Measurements from ENCODE around the gene SHLD2.
"Not testable (repeated sequence)": the region's sequence is repeated elsewhere in the genome, so short reads cannot be mapped to it uniquely, and the experiment has no call there.

SHLD2 gene

DNA sequence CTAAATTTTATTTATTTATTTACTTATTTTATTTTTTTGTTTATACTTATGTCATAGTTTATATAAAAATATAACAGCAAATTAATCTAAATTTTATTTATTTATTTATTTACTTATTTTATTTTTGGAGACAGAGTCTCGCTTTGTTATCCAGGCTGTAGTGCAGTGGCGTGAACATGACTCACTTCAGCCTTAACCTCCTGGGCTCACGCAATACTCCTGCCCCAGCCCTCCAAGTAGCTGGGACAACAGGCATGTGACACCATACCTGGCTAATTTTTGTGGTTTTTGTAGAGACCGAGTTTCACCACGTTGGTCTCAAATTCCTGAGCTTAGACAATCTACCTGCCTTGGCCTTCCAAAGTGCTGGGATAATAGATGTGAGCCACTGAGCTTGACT, 115.3 kb downstream of the SHLD2 start:
- not testable (repeated sequence) for H3K4me3 ChIP-seq (replicated peaks; ENCODE audit: low read depth, low read length); DNase-seq (ENCODE audit: extremely low read depth, low read depth)

DNA sequence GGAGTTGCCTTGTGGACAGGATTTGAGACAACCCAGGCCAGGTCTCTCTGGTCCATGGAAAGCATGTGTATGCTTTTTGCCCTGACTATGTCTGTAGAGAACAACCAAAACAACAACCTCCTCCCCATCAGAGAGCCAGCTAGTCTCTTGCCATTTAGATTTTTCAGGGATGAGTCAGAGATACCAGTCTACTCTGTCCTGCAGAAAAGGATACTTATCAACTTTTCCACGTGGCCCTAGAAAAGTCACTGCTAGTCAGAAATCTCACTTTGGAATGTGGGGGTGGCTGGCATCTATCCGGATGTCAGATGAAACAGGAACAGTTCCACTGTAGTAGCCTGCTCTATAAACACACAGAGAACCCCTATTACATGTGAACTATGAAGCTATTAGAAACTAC, 116.8 kb downstream of the SHLD2 start:
- DNase-seq (ENCODE audit: extremely low read depth, low read depth), result not testable (repeated sequence)

DNA sequence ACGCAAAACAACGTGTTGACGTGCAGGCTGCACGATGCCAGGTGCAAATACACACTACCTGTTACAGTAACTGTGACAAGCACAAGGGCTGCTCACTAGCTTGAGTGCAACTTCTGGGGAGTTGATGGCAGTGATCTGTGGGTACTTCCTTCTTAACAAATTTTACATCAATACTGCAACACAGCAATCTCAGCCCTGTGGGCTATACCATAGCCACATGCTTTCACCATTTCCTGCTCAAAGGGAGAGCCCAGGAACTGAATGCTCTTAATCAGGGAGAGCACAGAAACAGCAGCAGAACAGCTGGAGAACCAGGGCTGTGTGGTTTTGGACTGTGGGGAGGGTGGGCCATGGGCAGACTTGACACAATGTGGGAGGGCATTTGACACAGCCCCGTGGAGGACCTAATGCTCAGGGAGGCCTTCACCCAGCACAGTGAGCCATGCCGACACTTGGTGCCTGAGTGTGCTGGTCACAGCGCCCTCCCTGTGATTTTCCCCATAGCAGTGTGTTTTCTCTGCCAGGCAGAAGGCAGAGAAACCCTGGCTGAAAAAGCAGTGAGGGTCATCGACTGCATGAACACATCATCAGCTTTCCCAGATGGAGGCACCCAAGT, 118.3 kb downstream of the SHLD2 start:
- not testable (repeated sequence) for H3K4me3 ChIP-seq (replicated peaks; ENCODE audit: low read depth, low read length); DNase-seq (ENCODE audit: extremely low read depth, low read depth)

More for the DNA sequence above, 116.8 kb downstream of the SHLD2 start:
- H3K4me3 ChIP-seq (replicated peaks; ENCODE audit: low read depth, low read length), result not testable (repeated sequence)

DNA sequence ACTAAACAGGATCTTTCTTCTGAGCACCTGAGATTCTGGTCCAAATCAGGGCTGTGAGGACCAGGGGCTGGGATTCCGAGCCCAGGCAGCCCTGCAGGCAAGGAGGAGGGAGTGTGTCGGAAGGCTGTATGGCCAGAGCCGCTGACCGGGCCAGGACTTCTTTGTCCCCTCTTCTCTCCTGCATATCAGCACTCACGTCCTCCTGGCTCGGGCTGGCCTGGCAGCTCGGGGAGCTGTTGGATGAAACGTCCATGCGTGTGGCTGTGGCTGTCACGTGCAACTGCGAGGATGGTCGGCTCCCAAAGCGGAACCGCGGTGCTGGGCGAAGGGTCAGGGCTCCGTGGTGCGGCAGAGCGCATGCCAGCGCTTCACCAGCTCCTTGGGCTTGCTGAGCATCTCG, 118.8 kb downstream of the SHLD2 start:
- H3K4me3 ChIP-seq (replicated peaks; ENCODE audit: low read depth, low read length); DNase-seq (ENCODE audit: extremely low read depth, low read depth): not testable (repeated sequence)

DNA sequence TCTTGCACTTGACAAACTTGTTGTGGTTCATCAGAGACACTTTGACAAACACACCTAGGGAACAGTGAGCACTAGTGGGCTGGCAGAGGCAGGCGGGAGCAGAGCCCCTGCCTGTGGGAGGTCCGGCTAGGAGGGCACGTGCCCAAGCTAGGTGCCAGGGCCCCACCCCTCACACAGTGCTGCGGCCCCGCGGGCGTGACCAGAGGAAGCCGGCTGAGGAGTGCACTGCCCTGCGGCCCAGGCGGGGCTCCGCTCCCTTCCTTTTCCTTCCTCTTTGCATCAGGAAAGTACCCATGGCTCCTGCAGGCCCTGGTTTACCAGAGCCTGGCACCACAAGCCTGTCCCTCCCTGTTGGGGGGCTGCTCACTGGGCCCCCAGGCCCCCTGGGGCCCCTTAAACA, 121.1 kb downstream of the SHLD2 start:
- not testable (repeated sequence) for DNase-seq (ENCODE audit: extremely low read depth, low read depth)

DNA sequence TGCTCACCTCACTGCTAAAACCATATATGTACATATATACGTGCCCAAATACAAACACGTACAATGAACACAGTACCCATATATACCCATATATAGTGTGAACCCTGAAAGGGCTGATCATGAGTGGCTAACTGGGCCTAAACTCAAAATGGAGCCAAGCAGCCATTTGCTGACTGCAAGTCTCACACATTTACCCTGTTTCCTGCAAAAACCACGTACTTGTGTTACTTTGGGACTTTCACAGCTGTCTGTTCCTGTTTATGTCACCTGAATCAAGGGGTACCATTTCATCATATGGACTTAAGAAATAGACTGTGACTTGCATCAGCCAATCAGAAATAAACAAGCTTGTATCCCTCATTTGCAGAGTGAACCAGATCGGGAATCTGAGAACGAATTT, 124.4 kb downstream of the SHLD2 start:
- H3K4me3 ChIP-seq (replicated peaks; ENCODE audit: low read depth, low read length), result not testable (repeated sequence)

More for the DNA sequence above, 121.1 kb downstream of the SHLD2 start:
- not testable (repeated sequence) for H3K4me3 ChIP-seq (replicated peaks; ENCODE audit: low read depth, low read length)

DNA sequence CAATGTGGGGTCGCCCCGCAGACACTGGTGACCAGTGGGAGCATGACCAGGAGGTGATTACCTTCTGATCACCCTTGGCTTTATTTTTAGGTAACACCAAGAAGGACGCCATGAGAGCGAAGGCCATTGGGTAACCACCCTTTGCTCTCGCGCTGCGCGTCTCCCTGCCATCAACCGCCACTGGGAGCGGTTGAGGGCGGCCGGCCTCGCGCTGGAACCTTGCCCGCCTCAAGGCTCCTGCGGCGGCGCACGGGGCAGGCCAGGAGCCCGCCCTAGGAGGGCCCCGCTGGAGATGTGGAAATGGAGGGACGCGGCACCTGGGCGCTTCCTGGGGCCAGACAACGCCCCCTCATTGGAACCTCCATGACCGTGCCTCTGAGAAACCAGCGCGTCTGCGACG, 127.8 kb downstream of the SHLD2 start:
- not testable (repeated sequence) for H3K4me3 ChIP-seq (replicated peaks; ENCODE audit: low read depth, low read length); DNase-seq (ENCODE audit: extremely low read depth, low read depth)

More for the DNA sequence above, 124.4 kb downstream of the SHLD2 start:
- DNase-seq (ENCODE audit: extremely low read depth, low read depth), result not testable (repeated sequence)

DNA sequence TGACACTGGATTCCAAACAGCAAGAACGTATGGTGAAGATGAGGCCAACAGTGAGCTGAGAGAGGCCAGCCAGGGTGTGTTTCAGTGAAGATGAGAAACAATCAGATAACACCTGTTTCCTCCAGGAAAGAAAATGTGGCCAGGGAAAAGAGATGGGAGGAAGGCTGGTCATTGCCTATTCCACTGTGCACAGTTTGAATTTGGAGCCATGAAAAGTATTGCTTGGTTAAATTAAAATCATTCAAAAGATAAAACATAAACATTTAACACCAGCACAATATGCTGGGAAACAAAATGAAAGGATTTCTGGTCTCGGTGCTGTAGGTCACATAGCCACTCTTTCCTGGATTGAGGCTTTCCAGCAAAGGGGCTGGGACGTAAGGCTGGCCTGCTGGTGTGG, 130.1 kb downstream of the SHLD2 start, which contains the start of gene NUTM2A:
NUTM2A (plus strand) TSS at position 301 of the 400 bp plus-strand sequence. CDS start 383 bp downstream, outside the sequence.
- H3K4me3 ChIP-seq (replicated peaks; ENCODE audit: low read depth, low read length); DNase-seq (ENCODE audit: extremely low read depth, low read depth): not testable (repeated sequence)

DNA sequence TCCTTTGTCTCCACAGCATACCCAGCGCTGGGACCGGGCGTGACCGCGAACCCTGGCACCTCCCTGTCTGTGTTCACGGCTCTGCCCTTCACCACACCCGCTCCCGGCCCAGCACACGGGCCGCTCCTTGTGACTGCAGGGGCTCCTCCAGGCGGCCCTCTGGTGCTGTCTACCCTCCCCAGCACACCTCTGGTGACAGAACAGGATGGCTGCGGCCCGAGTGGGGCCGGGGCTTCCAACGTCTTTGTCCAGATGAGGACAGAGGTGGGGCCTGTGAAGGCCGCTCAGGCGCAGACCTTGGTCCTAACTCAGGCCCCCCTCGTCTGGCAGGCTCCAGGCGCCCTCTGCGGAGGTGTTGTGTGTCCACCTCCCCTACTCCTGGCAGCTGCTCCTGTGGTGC, 133.2 kb downstream of the SHLD2 start:
- not testable (repeated sequence) for H3K4me3 ChIP-seq (replicated peaks; ENCODE audit: low read depth, low read length); DNase-seq (ENCODE audit: extremely low read depth, low read depth)

DNA sequence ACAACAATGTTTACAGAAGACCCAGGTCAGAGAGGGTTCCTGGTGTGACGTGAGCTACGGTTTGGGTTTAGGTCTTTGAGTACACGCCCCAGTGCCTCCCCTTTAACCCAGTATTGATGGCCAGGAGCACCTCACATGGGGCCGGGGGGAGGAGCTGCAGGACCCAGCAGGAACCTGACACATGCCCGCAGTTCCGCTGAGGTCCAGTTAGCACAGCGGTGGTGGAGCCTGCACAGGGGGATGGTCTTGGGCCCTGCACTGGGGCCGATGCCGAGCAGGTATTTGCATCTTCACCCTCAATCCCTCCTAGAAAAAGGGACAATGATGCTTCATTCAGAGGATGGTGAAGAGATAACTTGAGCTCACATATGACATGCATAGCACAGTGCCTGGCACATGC, 134.2 kb downstream of the SHLD2 start:
- DNase-seq (ENCODE audit: extremely low read depth, low read depth); H3K4me3 ChIP-seq (replicated peaks; ENCODE audit: low read depth, low read length): not testable (repeated sequence)

DNA sequence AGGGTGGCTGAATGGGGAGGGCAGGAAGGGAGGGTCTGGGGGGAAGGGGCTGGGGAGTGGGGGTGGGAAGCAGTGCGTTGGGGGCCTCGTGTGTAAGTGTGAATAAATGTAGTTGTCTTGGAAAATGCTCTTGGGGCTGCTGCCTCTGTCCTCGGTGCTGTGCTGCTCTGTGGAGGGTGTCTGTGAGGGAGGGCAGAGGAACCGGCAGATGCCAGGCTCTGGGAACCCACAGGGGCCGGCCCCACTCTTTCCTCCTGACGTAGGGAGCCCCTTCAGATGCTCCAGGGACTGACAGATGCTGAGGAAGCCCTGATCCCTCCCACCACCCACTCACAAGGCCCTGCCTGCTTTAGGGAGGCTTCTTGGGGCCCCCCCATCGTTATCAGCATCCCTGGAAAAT, 139.8 kb downstream of the SHLD2 start:
- H3K4me3 ChIP-seq (replicated peaks; ENCODE audit: low read depth, low read length); DNase-seq (ENCODE audit: extremely low read depth, low read depth): not testable (repeated sequence)

DNA sequence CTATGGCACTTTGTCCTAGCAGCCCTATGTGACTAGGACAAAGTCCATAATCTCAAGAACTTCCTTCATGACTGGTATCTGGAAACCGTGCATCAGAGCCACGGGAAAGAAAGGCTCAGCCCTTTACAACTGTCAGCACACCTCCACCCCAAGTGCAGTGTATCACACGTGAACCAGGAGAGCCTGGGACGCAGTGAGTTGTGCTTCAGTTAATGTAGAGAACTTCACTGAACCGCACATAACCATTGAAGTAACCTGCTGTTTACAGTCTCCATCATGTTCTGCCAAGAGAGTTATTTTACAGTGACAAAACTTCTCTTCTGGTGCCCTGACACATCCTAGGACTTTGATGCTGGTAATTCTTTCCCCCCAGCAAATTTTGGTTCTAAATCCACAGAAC, 142.2 kb downstream of the SHLD2 start:
- not testable (repeated sequence) for H3K4me3 ChIP-seq (replicated peaks; ENCODE audit: low read depth, low read length); DNase-seq (ENCODE audit: extremely low read depth, low read depth)

DNA sequence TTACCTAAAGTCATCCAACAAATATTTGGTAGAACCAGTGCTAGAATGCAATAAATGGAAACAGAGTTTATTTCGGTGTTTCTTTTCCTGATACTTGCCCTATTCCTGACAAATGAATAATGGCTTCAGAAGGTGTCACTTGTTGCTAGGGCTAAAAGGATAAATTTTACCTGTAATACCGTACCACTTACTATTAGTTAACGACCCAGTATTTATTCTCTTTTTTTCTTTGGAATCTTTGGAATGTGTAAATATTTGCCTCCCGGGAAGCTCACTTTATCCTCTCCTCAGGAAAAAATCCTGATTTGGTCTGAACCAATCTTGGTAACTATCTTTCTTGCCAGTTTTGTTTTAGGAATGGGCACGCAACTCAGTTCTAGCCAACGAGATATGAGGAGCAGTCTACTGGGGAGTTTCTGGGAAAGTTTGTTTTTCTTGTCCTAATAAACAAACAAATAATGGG, 144.4 kb downstream of the SHLD2 start:
- DNase-seq (ENCODE audit: extremely low read depth, low read depth); H3K4me3 ChIP-seq (replicated peaks; ENCODE audit: low read depth, low read length): not testable (repeated sequence)
